DND-41 (cell line): Measurements from ENCODE around the gene SLC13A2.

Experiments used
- EZH2 ChIP-seq: IDR thresholded peaks from 3 replicates; pipeline ENCODE4 v1.6.1; 2012; ENCODE audit warnings: borderline replicate concordance, low read depth, mild to moderate bottlenecking, moderate library complexity, low read length, inconsistent platforms; ENCODE audit not compliant: severe bottlenecking
- TF ChIP-seq, protein P1 (sequence below): IDR thresholded peaks from 2 replicates; pipeline ENCODE4 v1.5.1; 2012; ENCODE audit warnings: borderline replicate concordance, low read length, moderate library complexity, mild to moderate bottlenecking; ENCODE audit not compliant: poor library complexity, severe bottlenecking; ENCODE audit errors: extremely low read depth

DNA sequence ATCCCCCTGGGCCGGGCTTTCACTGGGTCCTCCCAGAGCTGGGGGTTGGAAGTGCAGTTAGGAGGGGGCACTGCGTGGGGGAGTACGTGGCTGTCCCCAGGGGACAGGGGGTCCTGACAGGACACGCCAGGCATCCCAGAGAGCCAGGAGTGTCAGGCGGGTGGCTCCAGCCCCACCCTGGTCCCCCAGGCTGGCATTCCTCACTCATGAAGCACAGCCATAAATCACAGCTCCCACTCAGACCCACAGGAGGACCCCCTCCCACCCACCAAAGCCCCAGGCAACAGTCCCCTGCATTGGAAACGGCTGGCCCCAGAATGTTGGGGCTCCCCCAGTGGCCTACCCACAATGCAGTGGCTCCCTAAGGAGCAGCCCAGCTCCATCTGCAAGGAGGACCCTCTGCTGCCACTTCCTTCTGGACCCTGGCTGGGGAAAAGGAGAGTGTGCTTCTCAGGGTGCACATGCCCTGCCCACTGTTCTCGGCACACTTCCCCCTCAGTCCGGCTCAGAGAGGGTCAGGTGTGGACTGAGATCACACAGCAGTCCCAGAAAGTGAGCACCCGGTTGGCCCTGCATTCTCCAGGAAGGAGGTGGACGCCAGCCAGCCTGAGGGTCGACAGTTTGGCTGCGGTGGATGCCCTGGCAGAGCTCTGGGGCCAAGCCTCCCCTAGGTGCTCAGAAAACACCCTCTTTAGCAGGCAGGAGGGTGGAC, 25.4 kb downstream of the SLC13A2 start:
- no peak for TF ChIP-seq EZH2
- TF ChIP-seq, protein P1, sequence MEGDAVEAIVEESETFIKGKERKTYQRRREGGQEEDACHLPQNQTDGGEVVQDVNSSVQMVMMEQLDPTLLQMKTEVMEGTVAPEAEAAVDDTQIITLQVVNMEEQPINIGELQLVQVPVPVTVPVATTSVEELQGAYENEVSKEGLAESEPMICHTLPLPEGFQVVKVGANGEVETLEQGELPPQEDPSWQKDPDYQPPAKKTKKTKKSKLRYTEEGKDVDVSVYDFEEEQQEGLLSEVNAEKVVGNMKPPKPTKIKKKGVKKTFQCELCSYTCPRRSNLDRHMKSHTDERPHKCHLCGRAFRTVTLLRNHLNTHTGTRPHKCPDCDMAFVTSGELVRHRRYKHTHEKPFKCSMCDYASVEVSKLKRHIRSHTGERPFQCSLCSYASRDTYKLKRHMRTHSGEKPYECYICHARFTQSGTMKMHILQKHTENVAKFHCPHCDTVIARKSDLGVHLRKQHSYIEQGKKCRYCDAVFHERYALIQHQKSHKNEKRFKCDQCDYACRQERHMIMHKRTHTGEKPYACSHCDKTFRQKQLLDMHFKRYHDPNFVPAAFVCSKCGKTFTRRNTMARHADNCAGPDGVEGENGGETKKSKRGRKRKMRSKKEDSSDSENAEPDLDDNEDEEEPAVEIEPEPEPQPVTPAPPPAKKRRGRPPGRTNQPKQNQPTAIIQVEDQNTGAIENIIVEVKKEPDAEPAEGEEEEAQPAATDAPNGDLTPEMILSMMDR = no peak
